GM18517 (cell line): ENCODE data around the gene KNOP1.

Experiments
- ATAC-seq: cut with Tn5 transposase; IDR thresholded peaks from one replicate; pipeline ENCODE4 v1.9.1; 2021; ENCODE audit warnings: mild to moderate bottlenecking, moderate library complexity; ENCODE audit not compliant: unreplicated experiment

The KNOP1 gene

GRCh38 chr16:19708296-19709205, 9.5 kb downstream of the KNOP1 start:
- no peak for ATAC-seq

GRCh38 chr16:19707569-19708295, 10.3 kb downstream of the KNOP1 start:
- ATAC-seq = no peak

- no peak for ATAC-seq
Measured at GRCh38 chr16:19706846-19707245, 11.2 kb downstream of the KNOP1 start.

- no peak for ATAC-seq
Measured at GRCh38 chr16:19705843-19706242, 12.2 kb downstream of the KNOP1 start.

GRCh38 chr16:19705146-19705501, 12.9 kb downstream of the KNOP1 start:
- no peak for ATAC-seq

GRCh38 chr16:19704321-19705145, 13.5 kb downstream of the KNOP1 start:
- no peak for ATAC-seq

- no peak for ATAC-seq
Measured at GRCh38 chr16:19703172-19703889, 14.7 kb downstream of the KNOP1 start.

- ATAC-seq = no peak
Measured at GRCh38 chr16:19701091-19701490, 16.9 kb downstream of the KNOP1 start.

- no peak for ATAC-seq
Measured at GRCh38 chr16:19700319-19700781, 17.7 kb downstream of the KNOP1 start.

- no peak for ATAC-seq
Measured at GRCh38 chr16:19699472-19699871, 18.6 kb downstream of the KNOP1 start.

GRCh38 chr16:19698480-19699465, 19.3 kb downstream of the KNOP1 start:
- no peak for ATAC-seq

- ATAC-seq = no peak
Measured at GRCh38 chr16:19697756-19698318, 20.2 kb downstream of the KNOP1 start.

- ATAC-seq = no peak
Measured at GRCh38 chr16:19696961-19697360, 21.1 kb downstream of the KNOP1 start.

- no peak for ATAC-seq
Measured at GRCh38 chr16:19696328-19696727, 21.7 kb downstream of the KNOP1 start.

- no peak for ATAC-seq
Measured at GRCh38 chr16:19694989-19695388, 23.0 kb downstream of the KNOP1 start.

- no peak for ATAC-seq
Measured at GRCh38 chr16:19691161-19691711, 26.8 kb downstream of the KNOP1 start.

GRCh38 chr16:19690196-19690595, 27.8 kb downstream of the KNOP1 start:
- no peak for ATAC-seq

GRCh38 chr16:19689342-19689741, 28.7 kb downstream of the KNOP1 start:
- ATAC-seq = no peak
